Measurements from ENCODE around the gene LRBA. TPM values are rescaled to one million over a fixed set of nuclear protein-coding genes. Genes with fewer than 3 reads are reported as not detected.

Gene LRBA
- total and polyA plus RNA-seq, 9 of the 15 experiments (the other 6 are each of a cell fraction or from before 2014, with no cell fraction given): 24.2 to 88.7 (median 59.7) TPM

GRCh38 chr4:150316332-150317205, 698.5 kb downstream of the LRBA start (continued):
- TF ChIP-seq, protein P1, sequence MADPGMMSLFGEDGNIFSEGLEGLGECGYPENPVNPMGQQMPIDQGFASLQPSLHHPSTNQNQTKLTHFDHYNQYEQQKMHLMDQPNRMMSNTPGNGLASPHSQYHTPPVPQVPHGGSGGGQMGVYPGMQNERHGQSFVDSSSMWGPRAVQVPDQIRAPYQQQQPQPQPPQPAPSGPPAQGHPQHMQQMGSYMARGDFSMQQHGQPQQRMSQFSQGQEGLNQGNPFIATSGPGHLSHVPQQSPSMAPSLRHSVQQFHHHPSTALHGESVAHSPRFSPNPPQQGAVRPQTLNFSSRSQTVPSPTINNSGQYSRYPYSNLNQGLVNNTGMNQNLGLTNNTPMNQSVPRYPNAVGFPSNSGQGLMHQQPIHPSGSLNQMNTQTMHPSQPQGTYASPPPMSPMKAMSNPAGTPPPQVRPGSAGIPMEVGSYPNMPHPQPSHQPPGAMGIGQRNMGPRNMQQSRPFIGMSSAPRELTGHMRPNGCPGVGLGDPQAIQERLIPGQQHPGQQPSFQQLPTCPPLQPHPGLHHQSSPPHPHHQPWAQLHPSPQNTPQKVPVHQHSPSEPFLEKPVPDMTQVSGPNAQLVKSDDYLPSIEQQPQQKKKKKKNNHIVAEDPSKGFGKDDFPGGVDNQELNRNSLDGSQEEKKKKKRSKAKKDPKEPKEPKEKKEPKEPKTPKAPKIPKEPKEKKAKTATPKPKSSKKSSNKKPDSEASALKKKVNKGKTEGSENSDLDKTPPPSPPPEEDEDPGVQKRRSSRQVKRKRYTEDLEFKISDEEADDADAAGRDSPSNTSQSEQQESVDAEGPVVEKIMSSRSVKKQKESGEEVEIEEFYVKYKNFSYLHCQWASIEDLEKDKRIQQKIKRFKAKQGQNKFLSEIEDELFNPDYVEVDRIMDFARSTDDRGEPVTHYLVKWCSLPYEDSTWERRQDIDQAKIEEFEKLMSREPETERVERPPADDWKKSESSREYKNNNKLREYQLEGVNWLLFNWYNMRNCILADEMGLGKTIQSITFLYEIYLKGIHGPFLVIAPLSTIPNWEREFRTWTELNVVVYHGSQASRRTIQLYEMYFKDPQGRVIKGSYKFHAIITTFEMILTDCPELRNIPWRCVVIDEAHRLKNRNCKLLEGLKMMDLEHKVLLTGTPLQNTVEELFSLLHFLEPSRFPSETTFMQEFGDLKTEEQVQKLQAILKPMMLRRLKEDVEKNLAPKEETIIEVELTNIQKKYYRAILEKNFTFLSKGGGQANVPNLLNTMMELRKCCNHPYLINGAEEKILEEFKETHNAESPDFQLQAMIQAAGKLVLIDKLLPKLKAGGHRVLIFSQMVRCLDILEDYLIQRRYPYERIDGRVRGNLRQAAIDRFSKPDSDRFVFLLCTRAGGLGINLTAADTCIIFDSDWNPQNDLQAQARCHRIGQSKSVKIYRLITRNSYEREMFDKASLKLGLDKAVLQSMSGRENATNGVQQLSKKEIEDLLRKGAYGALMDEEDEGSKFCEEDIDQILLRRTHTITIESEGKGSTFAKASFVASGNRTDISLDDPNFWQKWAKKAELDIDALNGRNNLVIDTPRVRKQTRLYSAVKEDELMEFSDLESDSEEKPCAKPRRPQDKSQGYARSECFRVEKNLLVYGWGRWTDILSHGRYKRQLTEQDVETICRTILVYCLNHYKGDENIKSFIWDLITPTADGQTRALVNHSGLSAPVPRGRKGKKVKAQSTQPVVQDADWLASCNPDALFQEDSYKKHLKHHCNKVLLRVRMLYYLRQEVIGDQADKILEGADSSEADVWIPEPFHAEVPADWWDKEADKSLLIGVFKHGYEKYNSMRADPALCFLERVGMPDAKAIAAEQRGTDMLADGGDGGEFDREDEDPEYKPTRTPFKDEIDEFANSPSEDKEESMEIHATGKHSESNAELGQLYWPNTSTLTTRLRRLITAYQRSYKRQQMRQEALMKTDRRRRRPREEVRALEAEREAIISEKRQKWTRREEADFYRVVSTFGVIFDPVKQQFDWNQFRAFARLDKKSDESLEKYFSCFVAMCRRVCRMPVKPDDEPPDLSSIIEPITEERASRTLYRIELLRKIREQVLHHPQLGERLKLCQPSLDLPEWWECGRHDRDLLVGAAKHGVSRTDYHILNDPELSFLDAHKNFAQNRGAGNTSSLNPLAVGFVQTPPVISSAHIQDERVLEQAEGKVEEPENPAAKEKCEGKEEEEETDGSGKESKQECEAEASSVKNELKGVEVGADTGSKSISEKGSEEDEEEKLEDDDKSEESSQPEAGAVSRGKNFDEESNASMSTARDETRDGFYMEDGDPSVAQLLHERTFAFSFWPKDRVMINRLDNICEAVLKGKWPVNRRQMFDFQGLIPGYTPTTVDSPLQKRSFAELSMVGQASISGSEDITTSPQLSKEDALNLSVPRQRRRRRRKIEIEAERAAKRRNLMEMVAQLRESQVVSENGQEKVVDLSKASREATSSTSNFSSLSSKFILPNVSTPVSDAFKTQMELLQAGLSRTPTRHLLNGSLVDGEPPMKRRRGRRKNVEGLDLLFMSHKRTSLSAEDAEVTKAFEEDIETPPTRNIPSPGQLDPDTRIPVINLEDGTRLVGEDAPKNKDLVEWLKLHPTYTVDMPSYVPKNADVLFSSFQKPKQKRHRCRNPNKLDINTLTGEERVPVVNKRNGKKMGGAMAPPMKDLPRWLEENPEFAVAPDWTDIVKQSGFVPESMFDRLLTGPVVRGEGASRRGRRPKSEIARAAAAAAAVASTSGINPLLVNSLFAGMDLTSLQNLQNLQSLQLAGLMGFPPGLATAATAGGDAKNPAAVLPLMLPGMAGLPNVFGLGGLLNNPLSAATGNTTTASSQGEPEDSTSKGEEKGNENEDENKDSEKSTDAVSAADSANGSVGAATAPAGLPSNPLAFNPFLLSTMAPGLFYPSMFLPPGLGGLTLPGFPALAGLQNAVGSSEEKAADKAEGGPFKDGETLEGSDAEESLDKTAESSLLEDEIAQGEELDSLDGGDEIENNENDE (IDR thresholded peaks at IDR 0.05; ENCODE audit: low read depth, low read length): no peak
- TF ChIP-seq TAF15 (IDR thresholded peaks at IDR 0.05; ENCODE audit: low read depth, low read length) (no peak), CSDE1 (IDR thresholded peaks at IDR 0.05) (no peak), KHSRP (IDR thresholded peaks at IDR 0.05) (no peak), YY1 (IDR thresholded peaks at IDR 0.05; ENCODE audit: borderline replicate concordance in 1 of 3, control insufficient read depth in 1 of 3, extremely low read depth in 1 of 3, insufficient read depth in 3 of 3, insufficient read length in 1 of 3, insufficient replicate concordance in 2 of 3, low read depth in 1 of 3, low read length in 2 of 3) (no peak), ZNF212 (CRISPR knock-in tag; IDR thresholded peaks at IDR 0.05) (no peak), FOXJ2 (tag; IDR thresholded peaks at IDR 0.05) (peak; percentile 63; the same call in 1 of the 2 replicates), RBBP5 (IDR thresholded peaks at IDR 0.05; ENCODE audit: borderline replicate concordance, insufficient read depth, low read length, poor library complexity, severe bottlenecking) (peak; percentile 31), ZNF76 (CRISPR knock-in tag; IDR thresholded peaks at IDR 0.05; ENCODE audit: borderline replicate concordance) (peak; percentile 72; the same call in 1 of the 2 replicates), CBFB (CRISPR knock-in tag; IDR thresholded peaks at IDR 0.05) (no peak), MCM3 (IDR thresholded peaks at IDR 0.05) (no peak), MAZ (CRISPR knock-in tag; conservative IDR thresholded peaks at IDR 0.05 in 1 of 2, IDR thresholded peaks at IDR 0.05 in 1 of 2) (0 out of 4 replicates have a peak, but pooled peaks have one; percentile 16 to 56)
- TF ChIP-seq, protein P2, sequence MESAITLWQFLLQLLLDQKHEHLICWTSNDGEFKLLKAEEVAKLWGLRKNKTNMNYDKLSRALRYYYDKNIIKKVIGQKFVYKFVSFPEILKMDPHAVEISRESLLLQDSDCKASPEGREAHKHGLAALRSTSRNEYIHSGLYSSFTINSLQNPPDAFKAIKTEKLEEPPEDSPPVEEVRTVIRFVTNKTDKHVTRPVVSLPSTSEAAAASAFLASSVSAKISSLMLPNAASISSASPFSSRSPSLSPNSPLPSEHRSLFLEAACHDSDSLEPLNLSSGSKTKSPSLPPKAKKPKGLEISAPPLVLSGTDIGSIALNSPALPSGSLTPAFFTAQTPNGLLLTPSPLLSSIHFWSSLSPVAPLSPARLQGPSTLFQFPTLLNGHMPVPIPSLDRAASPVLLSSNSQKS (CRISPR knock-in tag; IDR thresholded peaks at IDR 0.05): no peak

All from K562 (cell line).